ENCODE measurements around the gene NHS.

The NHS gene

GRCh38 chrX:17368002-17368401 is 7.0 kb upstream of the NHS start:
- H2BK15ac ChIP-seq (replicated peaks; ENCODE audit: low read depth) = no peak overlapping the region
- no peak overlapping the region for H3K4me3 ChIP-seq (ENCODE audit: low read length)
- H3K79me2 ChIP-seq (ENCODE audit: control insufficient read depth, insufficient read depth, low read length) = no peaks in the 10 kb centered on the region
- H2BK5ac ChIP-seq (ENCODE audit: low read length) = no peak overlapping the region
- H3K79me1 ChIP-seq (ENCODE audit: low read length) = no peaks in the 10 kb centered on the region
- DNase-seq = no peak
- no peak overlapping the region for H3K4ac ChIP-seq (ENCODE audit: low read depth, low read length)
- no peak overlapping the region for H2BK120ac ChIP-seq (ENCODE audit: low read depth, low read length)
- no peaks in the 10 kb centered on the region for H3K4me1 ChIP-seq (ENCODE audit: control insufficient read depth, low read depth, low read length)
- WGBS (ENCODE audit: extremely low coverage, insufficient coverage, low lambda C conversion rate) = no CpG with 5 or more reads among the region's 3 CpGs
- H4K5ac ChIP-seq (ENCODE audit: low read length) = no peak overlapping the region
- H3K18ac ChIP-seq (ENCODE audit: low read length) = no peak overlapping the region
- no peak overlapping the region for H4K8ac ChIP-seq (ENCODE audit: low read depth, low read length)
- H3K56ac ChIP-seq (ENCODE audit: low read length) = no peak overlapping the region
- no peak overlapping the region for H2AK5ac ChIP-seq (ENCODE audit: low read length)
- H3K27me3 ChIP-seq (ENCODE audit: insufficient read depth, low read length, poor library complexity) = no peaks in the 10 kb centered on the region
- no peaks in the 10 kb centered on the region for H3K36me3 ChIP-seq (ENCODE audit: control insufficient read depth, insufficient read depth, low read length)
- H3K23ac ChIP-seq (ENCODE audit: low read length) = no peak overlapping the region
- H3K9ac ChIP-seq (ENCODE audit: low read length) = no peak overlapping the region
- H3K27ac ChIP-seq (ENCODE audit: low read depth, low read length) = no peak overlapping the region
- no peak overlapping the region for H3K4me2 ChIP-seq (ENCODE audit: low read length)

GRCh38 chrX:17369309-17369708 is 5.7 kb upstream of the NHS start:
- Histone ChIP-seq H3K18ac (ENCODE audit: low read length) (no peak overlapping the region), H3K79me1 (ENCODE audit: low read length) (no peaks in the 10 kb centered on the region), H3K4me3 (ENCODE audit: low read length) (no peak overlapping the region), H3K4me2 (ENCODE audit: low read length) (no peak overlapping the region), H3K27me3 (ENCODE audit: insufficient read depth, low read length, poor library complexity) (no peaks in the 10 kb centered on the region), H3K9ac (ENCODE audit: low read length) (no peak overlapping the region), H3K4ac (ENCODE audit: low read depth, low read length) (no peak overlapping the region), H2AK5ac (ENCODE audit: low read length) (no peak overlapping the region), H3K36me3 (ENCODE audit: control insufficient read depth, insufficient read depth, low read length) (no peaks in the 10 kb centered on the region), H3K27ac (ENCODE audit: low read depth, low read length) (no peak overlapping the region), H3K23ac (ENCODE audit: low read length) (no peak overlapping the region), H3K4me1 (ENCODE audit: control insufficient read depth, low read depth, low read length) (no peaks in the 10 kb centered on the region), H2BK15ac (replicated peaks; ENCODE audit: low read depth) (no peak overlapping the region), H3K56ac (ENCODE audit: low read length) (no peak overlapping the region), H4K5ac (ENCODE audit: low read length) (no peak overlapping the region), H2BK120ac (ENCODE audit: low read depth, low read length) (no peak overlapping the region), H3K79me2 (ENCODE audit: control insufficient read depth, insufficient read depth, low read length) (no peaks in the 10 kb centered on the region), H4K8ac (ENCODE audit: low read depth, low read length) (no peak overlapping the region), H2BK5ac (ENCODE audit: low read length) (no peak overlapping the region)
- no CpG with 5 or more reads among the region's 6 CpGs for WGBS (ENCODE audit: extremely low coverage, insufficient coverage, low lambda C conversion rate)
- DNase-seq = no peak

GRCh38 chrX:17370191-17370590 is 4.8 kb upstream of the NHS start:
- Histone ChIP-seq H3K4me3 (ENCODE audit: low read length) (no peak overlapping the region), H3K79me1 (ENCODE audit: low read length) (no peaks in the 10 kb centered on the region), H3K9ac (ENCODE audit: low read length) (no peak overlapping the region), H4K8ac (ENCODE audit: low read depth, low read length) (no peak overlapping the region), H2BK5ac (ENCODE audit: low read length) (no peak overlapping the region), H2AK5ac (ENCODE audit: low read length) (no peak overlapping the region), H4K5ac (ENCODE audit: low read length) (no peak overlapping the region), H3K4me1 (ENCODE audit: control insufficient read depth, low read depth, low read length) (no peaks in the 10 kb centered on the region), H3K79me2 (ENCODE audit: control insufficient read depth, insufficient read depth, low read length) (no peaks in the 10 kb centered on the region), H2BK120ac (ENCODE audit: low read depth, low read length) (no peak overlapping the region), H3K27ac (ENCODE audit: low read depth, low read length) (no peak overlapping the region), H3K27me3 (ENCODE audit: insufficient read depth, low read length, poor library complexity) (no peaks in the 10 kb centered on the region), H3K4me2 (ENCODE audit: low read length) (no peak overlapping the region), H3K36me3 (ENCODE audit: control insufficient read depth, insufficient read depth, low read length) (no peaks in the 10 kb centered on the region), H3K4ac (ENCODE audit: low read depth, low read length) (no peak overlapping the region), H3K18ac (ENCODE audit: low read length) (no peak overlapping the region), H3K23ac (ENCODE audit: low read length) (no peak overlapping the region), H2BK15ac (replicated peaks; ENCODE audit: low read depth) (no peak overlapping the region), H3K56ac (ENCODE audit: low read length) (no peak overlapping the region)
- DNase-seq = no peak
- WGBS (ENCODE audit: extremely low coverage, insufficient coverage, low lambda C conversion rate) = no CpG with 5 or more reads among the region's 9 CpGs

GRCh38 chrX:17372052-17372451 is 2.9 kb upstream of the NHS start:
- Histone ChIP-seq H2BK120ac (ENCODE audit: low read depth, low read length) (no peak overlapping the region), H2AK5ac (ENCODE audit: low read length) (no peak overlapping the region), H3K27ac (ENCODE audit: low read depth, low read length) (no peak overlapping the region), H3K36me3 (ENCODE audit: control insufficient read depth, insufficient read depth, low read length) (no peaks in the 10 kb centered on the region), H3K4me3 (ENCODE audit: low read length) (no peak overlapping the region), H3K79me1 (ENCODE audit: low read length) (no peaks in the 10 kb centered on the region), H3K23ac (ENCODE audit: low read length) (no peak overlapping the region), H3K4me2 (ENCODE audit: low read length) (no peak overlapping the region), H3K18ac (ENCODE audit: low read length) (no peak overlapping the region), H2BK15ac (replicated peaks; ENCODE audit: low read depth) (no peak overlapping the region), H3K79me2 (ENCODE audit: control insufficient read depth, insufficient read depth, low read length) (no peaks in the 10 kb centered on the region), H3K4me1 (ENCODE audit: control insufficient read depth, low read depth, low read length) (no peaks in the 10 kb centered on the region), H2BK5ac (ENCODE audit: low read length) (no peak overlapping the region), H4K5ac (ENCODE audit: low read length) (no peak overlapping the region), H3K4ac (ENCODE audit: low read depth, low read length) (no peak overlapping the region), H3K27me3 (ENCODE audit: insufficient read depth, low read length, poor library complexity) (no peaks in the 10 kb centered on the region), H4K8ac (ENCODE audit: low read depth, low read length) (no peak overlapping the region), H3K9ac (ENCODE audit: low read length) (no peak overlapping the region), H3K56ac (ENCODE audit: low read length) (no peak overlapping the region)
- WGBS (ENCODE audit: extremely low coverage, insufficient coverage, low lambda C conversion rate) = no CpG with 5 or more reads among the region's 8 CpGs
- no peak for DNase-seq

GRCh38 chrX:17373337-17373736 is 1.7 kb upstream of the NHS start:
- no CpG with 5 or more reads among the region's 3 CpGs for WGBS (ENCODE audit: extremely low coverage, insufficient coverage, low lambda C conversion rate)
- no peak overlapping the region for H4K5ac ChIP-seq (ENCODE audit: low read length)
- H2BK15ac ChIP-seq (replicated peaks; ENCODE audit: low read depth) = no peak overlapping the region
- no peak overlapping the region for H3K23ac ChIP-seq (ENCODE audit: low read length)
- H3K4me2 ChIP-seq (ENCODE audit: low read length) = no peak overlapping the region
- H4K8ac ChIP-seq (ENCODE audit: low read depth, low read length) = no peak overlapping the region
- H3K4me1 ChIP-seq (ENCODE audit: control insufficient read depth, low read depth, low read length) = no peaks in the 10 kb centered on the region
- no peak overlapping the region for H3K4ac ChIP-seq (ENCODE audit: low read depth, low read length)
- no peak overlapping the region for H3K27ac ChIP-seq (ENCODE audit: low read depth, low read length)
- H3K18ac ChIP-seq (ENCODE audit: low read length) = no peak overlapping the region
- no peak overlapping the region for H3K9ac ChIP-seq (ENCODE audit: low read length)
- H3K79me1 ChIP-seq (ENCODE audit: low read length) = no peaks in the 10 kb centered on the region
- no peak overlapping the region for H2BK120ac ChIP-seq (ENCODE audit: low read depth, low read length)
- no peaks in the 10 kb centered on the region for H3K27me3 ChIP-seq (ENCODE audit: insufficient read depth, low read length, poor library complexity)
- no peak overlapping the region for H2BK5ac ChIP-seq (ENCODE audit: low read length)
- no peak overlapping the region for H2AK5ac ChIP-seq (ENCODE audit: low read length)
- H3K4me3 ChIP-seq (ENCODE audit: low read length) = no peak overlapping the region
- H3K79me2 ChIP-seq (ENCODE audit: control insufficient read depth, insufficient read depth, low read length) = no peaks in the 10 kb centered on the region
- H3K36me3 ChIP-seq (ENCODE audit: control insufficient read depth, insufficient read depth, low read length) = no peaks in the 10 kb centered on the region
- no peak overlapping the region for H3K56ac ChIP-seq (ENCODE audit: low read length)
- no peak for DNase-seq

- Histone ChIP-seq H3K18ac (ENCODE audit: low read length) (no peak overlapping the region), H3K9ac (ENCODE audit: low read length) (peak overlapping the region; percentile 63), H3K56ac (ENCODE audit: low read length) (peak overlapping the region; percentile 84), H3K27me3 (ENCODE audit: insufficient read depth, low read length, poor library complexity) (no peaks in the 10 kb centered on the region), H4K8ac (ENCODE audit: low read depth, low read length) (no peak overlapping the region), H2AK5ac (ENCODE audit: low read length) (no peak overlapping the region), H3K36me3 (ENCODE audit: control insufficient read depth, insufficient read depth, low read length) (no peaks in the 10 kb centered on the region), H3K4ac (ENCODE audit: low read depth, low read length) (no peak overlapping the region), H3K79me1 (ENCODE audit: low read length) (no peaks in the 10 kb centered on the region), H2BK120ac (ENCODE audit: low read depth, low read length) (no peak overlapping the region), H3K23ac (ENCODE audit: low read length) (no peak overlapping the region), H2BK15ac (replicated peaks; ENCODE audit: low read depth) (no peak overlapping the region), H3K4me2 (ENCODE audit: low read length) (peak overlapping the region; percentile 77), H3K79me2 (ENCODE audit: control insufficient read depth, insufficient read depth, low read length) (no peaks in the 10 kb centered on the region), H3K27ac (ENCODE audit: low read depth, low read length) (no peak overlapping the region), H3K4me3 (ENCODE audit: low read length) (peak overlapping the region; percentile 53), H3K4me1 (ENCODE audit: control insufficient read depth, low read depth, low read length) (no peaks in the 10 kb centered on the region), H4K5ac (ENCODE audit: low read length) (no peak overlapping the region), H2BK5ac (ENCODE audit: low read length) (no peak overlapping the region)
- no CpG with 5 or more reads among the region's 18 CpGs for WGBS (ENCODE audit: extremely low coverage, insufficient coverage, low lambda C conversion rate)
- DNase-seq = no peak
Measured at GRCh38 chrX:17375367-17375636, 302 bp downstream of the NHS start.
